Rectal smooth muscle tissue (tissue), 1 donor: ENCODE data around the gene DENND1B.
"Not testable (repeated sequence)": the region's sequence is repeated elsewhere in the genome, so short reads cannot be mapped to it uniquely, and the experiment has no call there.

Source experiments
- H3K27ac ChIP-seq: one replicate; pipeline ENCODE4 v1.7.0; 2013; ENCODE audit warnings: low read depth, low read length, inconsistent platforms
- H3K27me3 ChIP-seq: one replicate; pipeline ENCODE4 v1.7.0; 2013; ENCODE audit warnings: low read length; ENCODE audit not compliant: control insufficient read depth, insufficient read depth
- H3K36me3 ChIP-seq: one replicate; pipeline ENCODE4 v1.7.0; 2013; ENCODE audit warnings: low read length; ENCODE audit not compliant: control insufficient read depth, insufficient read depth
- H3K4me1 ChIP-seq: one replicate; pipeline ENCODE4 v1.7.0; 2013; ENCODE audit warnings: low read length; ENCODE audit not compliant: control insufficient read depth, insufficient read depth
- H3K4me3 ChIP-seq: one replicate; pipeline ENCODE4 v1.7.0; 2013; ENCODE audit warnings: low read length
- H3K9ac ChIP-seq: one replicate; pipeline ENCODE4 v1.7.0; 2013; ENCODE audit warnings: low read length

DENND1B gene

DNA sequence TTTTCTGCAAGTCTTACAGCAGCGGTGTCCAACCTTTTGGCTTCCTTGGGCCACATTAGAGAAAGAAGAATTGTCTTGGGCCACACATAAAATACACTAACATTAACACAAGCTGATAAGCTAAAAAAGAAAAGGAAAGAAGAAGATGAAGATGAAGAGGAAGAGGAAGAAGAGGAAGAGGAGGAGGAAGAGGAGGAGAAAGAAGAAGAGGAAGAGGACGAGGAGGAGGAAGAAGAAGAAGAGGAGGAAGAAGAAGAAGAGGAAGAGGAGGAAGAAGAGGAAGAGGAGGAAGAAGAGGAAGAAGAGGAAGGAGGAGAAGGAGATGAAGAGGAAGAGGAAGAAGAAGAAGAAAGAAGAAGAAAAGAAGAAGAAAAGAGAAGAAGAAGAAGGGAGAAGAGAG is 230.7 kb downstream of the DENND1B start:
- no peak overlapping the region for H3K9ac ChIP-seq
- H3K4me1 ChIP-seq, result no peaks in the 10 kb centered on the region
- no peaks in the 10 kb centered on the region for H3K27me3 ChIP-seq
- H3K4me3 ChIP-seq, result no peak overlapping the region
- H3K36me3 ChIP-seq, result no peaks in the 10 kb centered on the region
- no peak overlapping the region for H3K27ac ChIP-seq

DNA sequence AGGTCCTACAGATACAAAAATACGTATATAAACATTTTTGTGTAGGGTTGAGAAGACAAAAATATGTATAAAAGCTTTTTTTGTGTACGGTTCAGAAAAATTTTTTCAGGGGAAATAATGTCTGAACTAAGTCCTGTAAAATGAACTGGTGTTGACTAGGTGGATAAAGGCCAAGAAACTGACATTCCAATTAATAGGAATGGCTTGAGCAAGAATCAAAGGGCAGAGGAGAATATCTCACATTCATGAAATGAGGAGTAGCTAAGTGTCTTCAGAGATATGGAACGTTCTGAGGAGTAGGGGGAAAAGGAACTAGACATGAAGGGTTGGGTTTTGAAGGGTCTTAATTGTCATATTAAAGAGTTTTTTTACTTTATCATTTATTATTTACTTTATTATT is 231.2 kb downstream of the DENND1B start:
- H3K4me1 ChIP-seq, result no peaks in the 10 kb centered on the region
- no peaks in the 10 kb centered on the region for H3K27me3 ChIP-seq
- H3K9ac ChIP-seq, result no peak overlapping the region
- no peak overlapping the region for H3K4me3 ChIP-seq
- H3K36me3 ChIP-seq, result no peaks in the 10 kb centered on the region
- no peak overlapping the region for H3K27ac ChIP-seq

DNA sequence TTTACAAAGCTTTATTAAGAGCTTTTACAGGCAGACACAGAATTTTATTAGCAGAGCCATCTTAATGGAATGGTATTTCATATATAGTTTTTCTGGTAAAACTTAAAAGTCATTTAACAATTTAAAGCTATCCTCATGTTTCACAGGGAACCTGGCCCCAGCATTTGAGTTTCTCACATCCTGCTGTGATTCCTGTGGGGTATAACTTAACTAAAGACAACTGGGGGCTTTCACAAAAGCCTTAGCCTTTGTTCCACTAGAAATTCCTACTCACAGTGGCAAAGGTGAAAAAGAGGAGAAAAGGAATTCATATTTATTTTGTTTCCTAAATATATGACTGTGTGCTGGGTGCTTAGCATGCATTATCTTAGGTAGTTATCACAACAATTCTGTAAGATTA is 233.9 kb downstream of the DENND1B start:
- H3K27me3 ChIP-seq, result no peaks in the 10 kb centered on the region
- H3K27ac ChIP-seq, result no peak overlapping the region
- peaks cover 2% of the 10 kb centered on the region for H3K36me3 ChIP-seq
- no peak overlapping the region for H3K9ac ChIP-seq
- H3K4me1 ChIP-seq, result no peaks in the 10 kb centered on the region
- H3K4me3 ChIP-seq, result no peak overlapping the region

DNA sequence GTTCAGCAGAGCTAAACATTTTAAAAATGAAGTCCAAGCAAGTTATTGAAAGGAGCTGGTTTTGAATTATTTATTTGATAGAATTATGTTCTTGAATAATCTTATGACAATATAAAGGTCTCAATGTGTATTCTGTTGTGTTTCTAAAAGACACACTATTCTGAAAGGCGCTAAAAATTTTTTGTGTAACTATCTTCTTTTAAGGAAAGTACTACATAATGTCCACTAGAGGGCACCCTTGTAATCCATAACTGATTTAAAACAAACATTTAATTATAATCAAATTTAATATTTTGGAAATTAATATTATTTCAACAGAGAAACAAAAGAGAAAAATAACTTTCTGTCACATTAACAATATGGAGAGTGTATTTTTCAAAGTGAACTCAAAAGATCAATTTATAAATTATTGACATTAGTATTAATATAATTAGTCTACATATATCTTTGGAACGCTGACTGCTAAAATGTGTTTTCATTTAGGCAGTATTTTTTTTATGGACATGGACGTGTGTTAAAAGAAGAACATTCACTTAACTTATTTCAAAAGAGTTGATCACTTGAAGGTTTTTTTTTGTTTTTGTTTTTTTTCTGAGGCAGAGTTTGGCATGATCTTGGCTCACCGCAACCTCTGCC is 248.4 kb downstream of the DENND1B start:
- no peaks in the 10 kb centered on the region for H3K27me3 ChIP-seq
- no peak overlapping the region for H3K4me3 ChIP-seq
- no peaks in the 10 kb centered on the region for H3K36me3 ChIP-seq
- no peak overlapping the region for H3K27ac ChIP-seq
- H3K9ac ChIP-seq, result no peak overlapping the region
- no peaks in the 10 kb centered on the region for H3K4me1 ChIP-seq

DNA sequence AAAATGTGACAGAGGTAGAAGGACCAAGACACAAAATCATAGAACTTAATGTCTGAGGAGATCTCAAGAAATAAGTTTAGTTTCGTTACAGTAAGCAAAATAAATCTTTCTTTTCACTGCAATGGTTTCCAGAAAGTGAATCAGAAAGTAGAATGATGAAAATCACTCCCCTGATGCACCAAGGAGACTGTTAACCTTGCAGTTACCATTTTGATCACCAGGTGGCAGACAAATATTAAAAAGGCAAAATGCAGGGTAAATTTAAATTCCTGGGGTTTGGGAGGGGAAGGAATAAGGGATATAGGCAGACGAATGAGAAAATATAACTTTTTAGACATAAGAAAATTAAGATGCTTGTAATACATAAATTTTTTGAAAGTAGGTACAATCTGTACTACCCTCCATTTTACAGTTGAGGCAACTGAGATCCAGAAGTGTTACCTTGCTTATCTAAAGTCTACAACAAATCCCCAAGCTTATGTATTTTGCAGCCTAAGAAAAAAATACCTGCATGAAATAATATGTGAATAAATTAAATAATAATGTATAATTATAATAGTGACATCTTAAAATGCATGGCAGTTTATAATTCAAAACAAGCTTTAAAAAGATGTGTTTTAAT is 254.1 kb downstream of the DENND1B start:
- H3K4me1 ChIP-seq, result no peaks in the 10 kb centered on the region

DNA sequence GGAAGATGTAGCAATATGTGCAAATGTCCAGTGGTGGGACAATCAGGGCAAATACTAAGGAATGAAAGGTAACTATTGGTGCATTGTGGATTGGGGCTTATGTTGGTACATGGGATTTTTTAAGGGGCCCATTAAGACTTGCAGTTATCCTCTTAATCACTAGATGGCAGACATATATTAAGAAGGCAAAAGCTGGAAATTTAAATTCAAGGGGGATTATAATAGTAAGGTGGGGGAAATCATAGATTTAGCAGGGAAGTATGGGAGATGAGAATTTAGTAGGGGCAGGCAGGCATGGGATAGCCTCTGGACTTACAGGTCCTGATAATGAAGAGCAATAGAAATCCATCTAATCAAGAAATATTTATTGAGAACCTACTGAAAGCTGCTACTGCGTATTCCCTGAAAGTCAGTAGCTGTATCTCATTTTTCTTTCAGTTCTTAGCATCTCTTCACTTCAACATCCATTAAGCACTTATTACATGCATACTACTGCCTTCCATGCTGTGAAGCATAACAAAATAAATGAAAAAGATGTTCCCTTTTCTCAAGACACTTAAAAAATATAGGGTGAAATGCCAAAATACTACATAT is 255.4 kb downstream of the DENND1B start:
- Histone ChIP-seq H3K36me3 (no peaks in the 10 kb centered on the region), H3K4me1 (no peaks in the 10 kb centered on the region), H3K9ac (no peak overlapping the region), H3K27ac (no peak overlapping the region), H3K4me3 (no peak overlapping the region), H3K27me3 (no peaks in the 10 kb centered on the region)

More for the DNA sequence above, 254.1 kb downstream of the DENND1B start:
- no peak overlapping the region for H3K9ac ChIP-seq
- H3K36me3 ChIP-seq, result no peaks in the 10 kb centered on the region
- H3K27ac ChIP-seq, result no peak overlapping the region
- H3K27me3 ChIP-seq, result no peaks in the 10 kb centered on the region
- H3K4me3 ChIP-seq, result no peak overlapping the region

DNA sequence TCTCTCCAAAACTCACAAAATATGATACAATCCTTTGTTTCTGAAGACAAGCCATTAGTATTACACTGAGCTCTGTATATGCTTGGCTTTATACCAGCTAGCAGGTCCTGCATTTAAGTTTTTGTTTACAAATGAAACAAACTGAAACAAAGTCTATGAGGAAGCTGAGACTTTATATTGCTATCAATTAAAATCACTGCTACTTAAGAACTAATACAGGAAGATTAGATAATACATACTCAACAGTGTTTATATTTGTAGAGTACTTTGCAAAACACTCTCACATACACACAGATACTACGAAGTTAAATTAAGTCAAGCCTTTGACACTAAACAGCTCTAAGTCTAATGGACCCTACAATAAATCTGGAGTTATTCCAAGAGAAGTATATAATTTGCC is 259.9 kb downstream of the DENND1B start:
- Histone ChIP-seq H3K36me3 (peaks cover 3% of the 10 kb centered on the region), H3K4me1 (no peaks in the 10 kb centered on the region), H3K27ac (no peak overlapping the region), H3K4me3 (no peak overlapping the region), H3K27me3 (no peaks in the 10 kb centered on the region), H3K9ac (no peak overlapping the region)

DNA sequence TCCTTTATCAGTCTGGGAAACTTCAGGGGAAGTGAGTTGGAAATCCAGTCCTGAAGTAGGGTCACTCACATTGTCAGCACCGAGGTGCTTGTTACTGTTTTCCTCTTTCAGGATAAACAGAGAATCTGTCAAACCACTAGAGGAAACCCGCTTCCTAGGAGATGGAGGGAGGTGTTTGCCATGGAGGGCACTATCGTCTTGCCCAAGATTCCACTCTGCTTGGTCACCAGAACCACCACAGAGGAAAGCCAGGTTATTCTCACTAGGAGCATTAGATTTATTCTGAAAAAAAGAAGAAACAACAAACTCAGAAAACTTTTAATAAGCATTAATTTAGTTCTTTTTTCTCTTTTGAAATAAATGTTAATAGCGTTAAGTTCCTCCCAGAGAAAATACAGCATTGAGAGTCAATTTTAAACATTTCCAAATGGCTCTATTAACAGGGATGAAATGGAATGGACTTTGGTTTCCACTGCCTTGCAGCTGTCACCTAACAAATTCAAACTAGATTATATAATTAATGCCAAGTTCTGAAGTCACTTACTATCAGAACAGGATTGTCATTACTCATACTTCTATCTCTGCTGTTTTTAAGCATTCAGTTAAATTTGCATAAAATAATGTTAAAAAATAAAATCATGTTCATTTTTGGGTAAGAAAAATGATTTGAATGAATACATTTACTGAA is 264.4 kb downstream of the DENND1B start:
- Histone ChIP-seq H3K4me1 (no peaks in the 10 kb centered on the region), H3K27me3 (no peaks in the 10 kb centered on the region), H3K9ac (no peak overlapping the region), H3K4me3 (no peak overlapping the region), H3K36me3 (peaks cover 4% of the 10 kb centered on the region), H3K27ac (no peak overlapping the region)

DNA sequence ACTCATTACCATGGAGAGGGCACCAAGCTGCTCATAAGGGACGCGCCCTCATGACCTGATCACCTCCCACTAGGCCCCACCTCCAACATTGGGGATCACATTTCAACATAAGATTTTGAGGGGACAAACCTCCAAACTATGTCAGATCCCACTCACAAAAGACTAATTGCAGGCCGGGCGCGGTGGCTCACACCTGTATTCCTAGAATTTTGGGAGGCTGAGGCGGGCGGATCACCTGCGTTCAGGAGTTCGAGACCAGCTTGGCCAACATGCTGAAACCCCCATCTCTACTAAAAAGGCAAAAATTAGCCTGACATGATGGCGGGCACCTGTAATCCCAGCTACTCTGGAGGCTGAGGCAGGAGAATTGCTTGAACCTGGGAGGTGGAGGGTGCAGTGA is 278.6 kb downstream of the DENND1B start:
- Histone ChIP-seq H3K9ac (no peak overlapping the region), H3K27ac (no peak overlapping the region), H3K4me1 (no peaks in the 10 kb centered on the region), H3K36me3 (no peaks in the 10 kb centered on the region), H3K4me3 (no peak overlapping the region), H3K27me3 (no peaks in the 10 kb centered on the region)

DNA sequence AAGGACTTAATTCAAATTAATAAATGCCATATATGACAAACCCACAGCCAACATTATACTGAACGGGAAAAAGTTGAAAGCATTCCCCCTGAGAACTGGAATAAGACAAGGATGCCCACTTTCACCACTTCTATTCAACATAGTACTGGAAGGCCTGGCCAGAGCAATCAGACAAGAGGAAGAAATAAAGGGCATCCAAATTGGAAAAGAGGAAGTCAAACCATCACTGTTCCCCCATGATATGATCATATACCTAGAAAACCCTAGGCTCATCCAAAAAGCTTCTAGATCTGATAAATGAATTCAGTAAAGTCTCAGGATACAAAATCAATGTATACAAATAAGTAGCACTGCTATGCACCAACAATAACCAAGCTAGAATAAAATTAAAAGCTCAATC is 283.8 kb downstream of the DENND1B start:
- not testable (repeated sequence) for H3K36me3 ChIP-seq, H3K9ac ChIP-seq, H3K27ac ChIP-seq, H3K4me1 ChIP-seq, H3K4me3 ChIP-seq, H3K27me3 ChIP-seq

DNA sequence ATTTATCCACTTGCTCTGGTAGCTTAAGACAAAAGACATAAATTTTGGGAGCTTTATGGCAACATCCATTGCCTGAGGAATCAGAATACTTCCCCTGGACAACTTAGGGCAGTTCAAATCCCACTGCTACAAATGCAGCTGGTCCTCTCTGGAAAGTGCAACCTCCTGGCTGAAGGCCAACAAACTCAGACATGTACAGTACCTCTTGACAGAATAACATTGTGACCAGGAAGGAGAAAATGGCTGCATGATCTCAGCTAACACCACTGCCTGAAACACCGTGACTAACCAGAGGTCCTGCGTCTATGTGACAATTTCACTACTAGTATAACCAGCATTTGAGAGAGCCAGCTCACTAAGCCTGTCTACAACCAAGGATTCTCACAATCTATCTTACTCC is 288.3 kb downstream of the DENND1B start:
- H3K4me1 ChIP-seq, result no peaks in the 10 kb centered on the region
- no peak overlapping the region for H3K9ac ChIP-seq
- H3K27me3 ChIP-seq, result no peaks in the 10 kb centered on the region
- no peaks in the 10 kb centered on the region for H3K36me3 ChIP-seq
- no peak overlapping the region for H3K27ac ChIP-seq
- H3K4me3 ChIP-seq, result no peak overlapping the region

DNA sequence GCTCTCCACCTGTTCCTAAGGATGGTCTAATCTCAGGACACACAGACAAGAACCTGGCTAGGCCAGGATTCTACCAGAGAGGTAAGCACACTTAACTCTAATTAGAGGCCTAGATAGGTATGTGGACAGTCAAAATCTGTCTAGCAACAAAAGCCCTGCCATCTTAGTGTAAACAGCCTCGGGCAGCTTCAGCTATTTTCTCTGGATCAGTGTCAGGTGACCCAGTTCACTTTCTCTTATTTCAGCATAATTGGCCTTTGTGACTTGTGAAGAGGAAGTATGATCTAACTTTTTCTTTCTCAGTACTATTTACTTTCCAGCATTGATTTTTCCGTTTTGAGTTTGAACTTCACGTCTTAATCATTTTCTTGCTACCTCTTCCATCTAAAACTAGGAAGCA is 289.5 kb downstream of the DENND1B start:
- H3K9ac ChIP-seq, result no peak overlapping the region
- no peak overlapping the region for H3K4me3 ChIP-seq
- no peaks in the 10 kb centered on the region for H3K4me1 ChIP-seq
- H3K36me3 ChIP-seq, result no peaks in the 10 kb centered on the region
- no peak overlapping the region for H3K27ac ChIP-seq
- H3K27me3 ChIP-seq, result no peaks in the 10 kb centered on the region
